ENCODE data around the gene FPGS.

- no peak for TF ChIP-seq CTCF (IDR thresholded peaks at IDR 0.05)
- no peak for TF ChIP-seq POLR2A (IDR thresholded peaks at IDR 0.05)
These were observed 10.2 kb upstream of the FPGS start for GRCh38 chr9:127792417-127793031.
